DMS114 treated with DMSO at 0.1 percent for 48 hours (cell line): ENCODE measurements around the gene PDLIM1.
"Not testable (repeated sequence)": the region's sequence is repeated elsewhere in the genome, so short reads cannot be mapped to it uniquely, and the experiment has no call there.

ENCODE experiments used
- DNase-seq: peaks from one replicate; lab custom pipeline; 2025; ENCODE audit not compliant: unreplicated experiment; lab: John Stamatoyannopoulos, UW

Gene PDLIM1

DNA sequence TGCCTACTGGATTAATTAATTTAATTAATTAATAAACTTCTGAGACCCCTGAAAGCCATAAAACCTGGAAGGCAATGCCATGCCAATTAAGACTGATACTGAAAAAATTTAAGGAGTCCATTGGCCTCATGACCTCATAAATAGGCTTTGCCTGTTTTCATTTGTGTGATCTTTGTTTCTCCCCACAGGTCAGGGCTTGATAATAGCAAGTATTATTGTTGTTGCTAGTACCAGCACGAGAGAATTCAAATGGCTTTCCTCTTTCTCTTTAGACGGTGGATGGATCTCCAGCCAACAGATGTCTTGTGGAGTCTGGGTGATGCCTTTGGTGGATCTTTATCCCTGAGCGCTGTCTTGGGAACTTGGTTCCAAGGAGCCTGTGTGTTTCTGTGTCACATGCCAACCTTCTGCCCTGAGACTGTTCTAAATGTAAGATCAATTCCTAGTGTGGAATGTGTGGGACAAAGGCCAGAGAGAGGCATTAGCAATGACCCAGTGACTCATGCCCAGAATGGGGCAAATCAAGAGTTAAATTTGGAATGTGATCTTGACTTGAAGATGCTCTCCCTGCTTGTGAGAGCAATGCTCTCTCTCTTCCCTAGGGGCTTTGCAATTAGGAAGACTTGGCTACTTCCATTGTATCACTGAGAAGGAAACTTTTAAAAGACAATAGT is 79.1 kb downstream of the PDLIM1 start:
- no peak for DNase-seq

DNA sequence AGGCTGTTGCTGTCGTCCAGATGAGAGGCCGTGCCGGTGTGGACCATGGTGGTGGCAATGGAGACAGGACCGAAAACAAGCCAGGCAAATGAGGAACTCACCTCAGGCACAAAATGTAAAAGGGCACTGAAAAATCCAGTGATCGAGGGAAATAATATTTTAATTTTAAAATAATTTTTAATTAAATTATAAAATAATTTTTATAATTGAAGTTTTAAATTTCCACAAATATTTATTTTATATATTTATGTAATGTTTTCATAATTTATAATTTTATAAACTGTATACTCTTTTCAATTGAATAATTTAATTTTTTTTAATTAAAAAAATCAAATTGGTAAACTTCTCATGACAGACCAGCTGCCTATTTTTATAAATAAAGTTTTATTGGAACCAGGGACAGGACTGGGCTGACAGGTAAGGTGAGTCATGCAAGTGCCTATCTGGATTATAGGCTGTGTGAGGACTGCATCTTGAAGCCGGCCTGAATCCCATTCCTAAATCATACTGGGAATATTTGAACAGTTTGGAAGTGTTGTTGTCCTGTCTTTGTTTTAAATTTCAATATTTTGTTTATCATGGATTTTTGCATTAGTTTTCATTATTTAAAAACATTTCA is 81.2 kb downstream of the PDLIM1 start:
- DNase-seq, result no peak

DNA sequence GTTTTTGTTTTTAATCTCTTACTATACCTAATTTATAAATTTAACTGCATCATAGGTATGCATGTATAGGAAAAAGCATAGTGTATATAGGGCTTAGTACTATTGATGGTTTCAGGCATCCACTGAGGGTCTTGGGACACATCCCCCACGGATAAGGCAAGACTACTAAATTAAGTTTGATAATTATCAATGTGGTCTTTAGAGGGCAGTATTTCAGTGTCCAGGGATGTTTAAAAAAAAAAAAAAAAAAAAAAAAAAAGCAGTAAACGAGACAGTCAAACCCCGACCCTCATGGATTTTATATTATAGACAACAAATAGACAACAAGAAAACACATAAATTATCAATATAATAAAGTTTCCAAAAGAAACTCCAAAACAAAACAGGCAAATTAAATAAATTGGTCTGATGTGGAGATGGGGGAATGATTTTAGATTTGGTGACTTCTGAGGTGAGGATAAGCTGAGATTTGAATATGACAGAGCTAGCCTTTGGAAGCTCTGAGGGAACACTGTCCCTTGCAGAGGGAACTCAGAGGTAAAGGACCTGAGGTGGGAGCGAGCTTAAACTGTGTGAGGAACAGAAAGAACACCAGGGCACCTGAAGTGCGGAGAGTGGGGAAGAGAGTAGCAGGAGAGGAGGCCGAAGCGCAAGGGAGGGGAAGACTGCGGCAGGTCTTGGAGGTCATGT is 82.0 kb downstream of the PDLIM1 start:
- peak; percentile 16 for DNase-seq

DNA sequence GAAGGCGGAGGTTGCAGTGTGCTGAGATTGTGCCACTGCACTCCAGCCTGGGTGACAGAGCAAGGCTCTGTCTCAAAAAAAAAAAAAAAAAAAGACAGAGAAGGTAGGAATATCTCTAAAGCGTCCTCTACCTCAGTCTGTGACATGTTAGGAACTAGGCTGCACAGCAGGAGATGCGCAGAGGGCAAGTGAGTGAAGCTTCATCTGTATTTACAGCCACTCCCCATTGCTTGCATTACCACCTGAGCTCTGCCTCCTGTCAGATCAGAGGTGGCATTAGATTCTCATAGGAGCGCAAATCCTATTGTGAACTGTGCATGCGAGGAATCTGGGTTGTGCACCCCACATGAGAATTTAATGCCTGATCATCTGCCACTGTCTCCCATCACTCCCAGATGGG is 87.9 kb downstream of the PDLIM1 start:
- DNase-seq, result not testable (repeated sequence)

DNA sequence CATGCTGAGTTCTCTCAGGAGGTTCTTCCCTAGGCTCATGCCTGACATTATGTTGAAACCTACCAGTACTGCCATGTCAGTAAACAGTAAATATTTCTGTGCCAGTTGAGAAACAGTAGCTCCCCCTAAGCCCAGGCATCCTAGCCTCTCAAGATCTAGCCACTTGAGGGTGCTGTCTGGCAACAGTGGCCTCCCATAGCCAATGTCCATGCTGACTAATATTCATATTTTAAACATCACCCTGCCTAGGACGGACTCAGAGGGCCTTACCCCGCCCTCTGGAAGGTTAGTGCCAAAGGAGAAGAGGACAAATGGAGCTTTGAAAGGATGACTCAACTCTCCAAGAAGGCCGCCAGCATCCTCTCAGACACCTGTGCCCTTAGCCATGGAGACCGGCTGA is 89.1 kb downstream of the PDLIM1 start:
- DNase-seq, result no peak

DNA sequence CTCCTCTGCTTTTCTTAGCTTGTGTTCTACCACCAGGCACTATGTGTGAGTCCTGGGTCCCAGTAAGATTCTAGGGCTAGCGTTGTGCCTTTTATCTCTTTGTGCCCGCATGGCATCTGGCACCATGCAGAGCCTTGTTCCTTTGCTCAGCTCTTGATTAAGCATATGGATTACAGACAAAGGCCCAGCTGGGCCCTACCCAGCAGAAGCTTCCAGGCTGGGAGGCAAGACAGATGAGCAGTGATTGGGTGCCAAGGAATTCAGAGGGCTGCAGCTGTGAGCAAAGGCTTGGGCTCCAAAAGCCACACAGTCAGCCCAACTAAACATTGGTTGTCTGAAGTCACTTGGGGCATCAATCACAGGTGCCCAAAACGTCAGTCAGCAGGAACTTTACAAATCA is 94.8 kb downstream of the PDLIM1 start:
- no peak for DNase-seq

DNA sequence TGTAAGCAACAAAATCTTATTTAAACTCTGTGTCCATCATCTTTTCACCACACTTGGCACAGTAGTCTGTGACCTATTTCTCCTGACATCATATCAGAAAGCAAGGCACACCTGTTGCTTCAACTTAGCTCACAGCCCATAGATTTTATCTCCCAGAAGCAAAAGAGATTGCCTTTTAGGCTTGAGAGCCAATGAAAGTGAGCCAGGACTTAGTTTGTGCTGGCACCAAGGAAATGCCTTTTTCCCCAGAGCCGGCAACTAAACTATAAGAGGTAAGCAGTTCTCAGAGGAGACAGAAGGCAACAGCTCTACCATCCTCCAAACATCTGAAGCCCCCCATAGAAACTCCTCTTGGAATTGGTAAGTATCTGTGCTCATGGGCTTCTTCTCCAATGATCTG is 96.9 kb downstream of the PDLIM1 start, which contains the start of gene ACSM6:
TSS of gene ACSM6 (plus strand) at position 295 of the 400 bp plus-strand sequence. CDS start 248 bp downstream, outside the sequence.
- no peak for DNase-seq

DNA sequence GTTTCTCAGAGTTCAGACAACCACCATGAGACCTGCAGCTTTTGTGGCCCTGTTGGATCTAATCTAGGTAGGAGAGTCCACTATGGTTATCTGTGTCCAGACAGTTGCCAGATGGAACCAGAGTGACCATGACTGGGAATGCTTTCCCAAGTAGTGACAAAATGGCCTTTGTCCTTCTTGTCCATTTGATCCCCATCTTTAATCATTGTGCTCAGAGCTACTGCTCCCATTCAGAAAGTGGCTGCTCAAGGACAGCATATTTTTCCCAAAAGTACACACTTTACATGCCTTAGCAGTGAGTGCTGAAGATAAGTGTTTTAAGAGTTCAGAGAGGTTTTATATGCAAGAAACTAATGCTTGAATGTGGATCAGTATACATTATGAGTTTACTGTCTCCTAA is 102.2 kb downstream of the PDLIM1 start:
- DNase-seq, result no peak

DNA sequence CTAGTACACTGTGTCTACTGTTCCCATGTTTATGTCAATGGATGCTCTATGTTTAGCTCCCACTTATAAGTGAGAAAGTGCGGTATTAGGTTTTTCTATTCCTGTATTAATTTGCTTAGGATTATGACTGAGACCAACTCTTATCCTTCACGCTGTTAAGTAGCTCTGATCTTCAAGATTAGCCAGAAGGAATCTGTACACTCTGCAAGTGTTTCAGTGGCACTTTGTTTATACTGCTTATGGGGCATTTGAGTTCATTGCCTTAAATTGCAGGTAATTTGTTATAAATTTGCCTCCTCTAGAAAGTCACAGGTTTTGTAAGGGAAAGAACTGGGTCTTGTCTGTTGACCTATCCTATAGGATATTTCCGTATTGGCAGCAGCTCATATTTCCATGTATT is 103.2 kb downstream of the PDLIM1 start:
- no peak for DNase-seq
